ENCODE measurements around the gene FAM107B. TPM values are rescaled to one million over a fixed set of nuclear protein-coding genes. Genes with fewer than 3 reads are reported as not detected.

FAM107B gene
- total RNA-seq, 4 donors from 2014 or later = 19.5 to 35.2 (median 25.6) TPM

DNA sequence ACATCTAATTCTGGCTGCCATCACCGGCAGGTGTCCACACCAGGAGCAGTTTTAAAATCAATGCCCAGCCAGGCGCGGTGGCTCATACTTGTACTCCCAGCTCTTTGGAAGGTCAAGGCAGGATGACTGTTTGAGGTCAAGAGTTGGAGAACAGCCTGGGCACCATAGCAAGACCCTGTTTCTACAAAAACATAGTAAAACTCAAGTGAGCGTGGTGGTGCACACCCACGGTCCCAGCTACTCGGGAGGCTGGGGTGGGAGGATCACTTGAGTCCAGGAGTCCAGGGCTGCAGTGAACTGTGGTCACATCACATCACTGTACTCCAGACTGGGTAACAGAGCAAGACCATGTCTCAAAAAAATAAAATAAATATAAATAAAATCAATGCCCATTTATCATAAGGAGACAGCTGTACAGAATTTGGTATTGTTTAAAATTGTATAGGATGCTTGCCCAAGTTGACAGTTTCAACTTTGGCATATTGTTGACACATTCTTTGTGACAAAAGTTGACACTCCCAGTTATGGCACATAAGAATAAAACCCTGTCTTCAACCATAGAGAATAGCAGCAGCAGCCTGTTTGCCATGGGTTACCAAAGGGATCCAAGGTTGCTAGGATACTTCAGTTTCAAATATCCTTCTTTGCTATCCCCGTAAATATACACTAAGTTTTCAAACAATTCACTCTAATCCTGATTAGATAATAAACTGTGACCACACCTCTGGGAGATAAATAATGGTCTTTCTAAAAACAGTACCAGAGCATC lies 193.0 kb downstream of the FAM107B start:
- 90% methylated on average over 7 of the region's 7 CpGs for WGBS
- Histone ChIP-seq H3K27ac (no peak overlapping the region), H3K9me3 (no peaks in the 10 kb centered on the region), H3K4me3 (no peak overlapping the region), H3K27me3 (no peaks in the 10 kb centered on the region), H3K36me3 (no peaks in the 10 kb centered on the region), H3K4me1 (peaks cover 5% of the 10 kb centered on the region)
- TF ChIP-seq EP300 (IDR thresholded peaks at IDR 0.05) = no peak
- TF ChIP-seq POLR2AphosphoS5 (IDR thresholded peaks at IDR 0.05) = no peak
- TF ChIP-seq POLR2A (IDR thresholded peaks at IDR 0.05) = no peak
- TF ChIP-seq, protein P1, sequence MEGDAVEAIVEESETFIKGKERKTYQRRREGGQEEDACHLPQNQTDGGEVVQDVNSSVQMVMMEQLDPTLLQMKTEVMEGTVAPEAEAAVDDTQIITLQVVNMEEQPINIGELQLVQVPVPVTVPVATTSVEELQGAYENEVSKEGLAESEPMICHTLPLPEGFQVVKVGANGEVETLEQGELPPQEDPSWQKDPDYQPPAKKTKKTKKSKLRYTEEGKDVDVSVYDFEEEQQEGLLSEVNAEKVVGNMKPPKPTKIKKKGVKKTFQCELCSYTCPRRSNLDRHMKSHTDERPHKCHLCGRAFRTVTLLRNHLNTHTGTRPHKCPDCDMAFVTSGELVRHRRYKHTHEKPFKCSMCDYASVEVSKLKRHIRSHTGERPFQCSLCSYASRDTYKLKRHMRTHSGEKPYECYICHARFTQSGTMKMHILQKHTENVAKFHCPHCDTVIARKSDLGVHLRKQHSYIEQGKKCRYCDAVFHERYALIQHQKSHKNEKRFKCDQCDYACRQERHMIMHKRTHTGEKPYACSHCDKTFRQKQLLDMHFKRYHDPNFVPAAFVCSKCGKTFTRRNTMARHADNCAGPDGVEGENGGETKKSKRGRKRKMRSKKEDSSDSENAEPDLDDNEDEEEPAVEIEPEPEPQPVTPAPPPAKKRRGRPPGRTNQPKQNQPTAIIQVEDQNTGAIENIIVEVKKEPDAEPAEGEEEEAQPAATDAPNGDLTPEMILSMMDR (IDR thresholded peaks at IDR 0.05) = no peak
- DNase-seq (ENCODE audit: low spot score in 2 of 2) = no peak

DNA sequence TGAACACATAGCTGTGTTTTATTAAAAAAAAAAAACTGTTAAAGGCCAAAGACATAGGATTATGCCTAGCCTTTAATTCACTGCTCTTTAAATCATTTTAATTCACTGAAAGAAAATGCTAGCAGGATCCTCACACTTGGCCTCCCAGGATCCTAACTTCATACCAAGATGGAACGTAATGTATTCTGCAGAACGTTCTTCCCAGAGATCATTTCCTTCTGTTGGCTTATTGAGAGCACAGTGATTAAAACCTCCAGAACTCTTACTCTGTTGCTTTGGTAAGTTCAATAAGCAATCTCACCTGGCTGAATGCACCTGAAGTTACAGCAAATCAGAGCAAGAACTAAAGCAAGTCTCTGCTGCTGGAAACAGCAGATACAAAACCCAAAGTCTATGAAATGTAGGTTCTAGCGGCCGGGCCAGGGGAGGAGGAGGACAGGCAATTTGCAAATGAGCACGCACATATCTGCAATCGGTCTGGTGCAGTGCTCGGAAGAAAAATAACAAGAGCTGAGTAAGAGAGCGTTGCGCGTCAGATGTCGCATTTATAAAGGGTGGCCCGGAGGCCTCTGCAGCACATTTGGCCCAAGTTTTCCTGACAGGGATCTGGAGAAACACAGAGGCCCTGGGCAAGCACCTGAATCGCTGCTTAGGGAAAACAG lies 193.9 kb downstream of the FAM107B start:
- Histone ChIP-seq H3K9me3 (no peaks in the 10 kb centered on the region), H3K4me1 (peaks cover 5% of the 10 kb centered on the region), H3K36me3 (no peaks in the 10 kb centered on the region), H3K27ac (no peak overlapping the region), H3K27me3 (no peaks in the 10 kb centered on the region), H3K4me3 (no peak overlapping the region)
- DNase-seq (ENCODE audit: low spot score in 2 of 2) = no peak
- TF ChIP-seq POLR2A (IDR thresholded peaks at IDR 0.05) (no peak), EP300 (IDR thresholded peaks at IDR 0.05) (no peak), POLR2AphosphoS5 (IDR thresholded peaks at IDR 0.05) (no peak)
- TF ChIP-seq, protein P1 (IDR thresholded peaks at IDR 0.05) = no peak
- 86% methylated on average over 13 of the region's 13 CpGs for WGBS

DNA sequence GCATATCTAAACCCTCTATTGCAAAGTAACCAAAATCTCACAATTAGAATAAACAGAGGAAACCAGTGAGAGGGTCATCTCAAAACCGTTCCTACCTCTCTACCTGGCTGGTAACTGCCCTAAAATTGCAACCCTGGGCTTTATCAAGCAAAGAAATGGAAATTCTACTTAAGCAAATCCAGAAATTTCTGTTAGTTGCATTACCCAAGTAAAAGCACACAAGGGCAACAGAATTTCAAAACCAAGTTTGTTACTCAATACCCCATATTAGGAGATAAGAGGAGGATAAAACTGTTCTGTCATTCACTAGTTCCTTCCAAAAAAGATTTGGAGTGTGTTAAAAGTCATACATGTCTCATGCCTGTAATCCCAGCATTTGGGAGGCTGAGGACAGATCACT lies 195.3 kb downstream of the FAM107B start:
- 96% methylated on average over 1 of the region's 1 CpG for WGBS
- no peaks in the 10 kb centered on the region for H3K36me3 ChIP-seq
- H3K4me1 ChIP-seq = peaks cover 5% of the 10 kb centered on the region
- no peak for DNase-seq (ENCODE audit: low spot score in 2 of 2)
- no peak overlapping the region for H3K4me3 ChIP-seq
- no peaks in the 10 kb centered on the region for H3K9me3 ChIP-seq
- H3K27me3 ChIP-seq = no peaks in the 10 kb centered on the region
- no peak overlapping the region for H3K27ac ChIP-seq
- TF ChIP-seq POLR2A (IDR thresholded peaks at IDR 0.05) = no peak
- no peak for TF ChIP-seq EP300 (IDR thresholded peaks at IDR 0.05)
- TF ChIP-seq, protein P1 (IDR thresholded peaks at IDR 0.05) = no peak
- no peak for TF ChIP-seq POLR2AphosphoS5 (IDR thresholded peaks at IDR 0.05)

DNA sequence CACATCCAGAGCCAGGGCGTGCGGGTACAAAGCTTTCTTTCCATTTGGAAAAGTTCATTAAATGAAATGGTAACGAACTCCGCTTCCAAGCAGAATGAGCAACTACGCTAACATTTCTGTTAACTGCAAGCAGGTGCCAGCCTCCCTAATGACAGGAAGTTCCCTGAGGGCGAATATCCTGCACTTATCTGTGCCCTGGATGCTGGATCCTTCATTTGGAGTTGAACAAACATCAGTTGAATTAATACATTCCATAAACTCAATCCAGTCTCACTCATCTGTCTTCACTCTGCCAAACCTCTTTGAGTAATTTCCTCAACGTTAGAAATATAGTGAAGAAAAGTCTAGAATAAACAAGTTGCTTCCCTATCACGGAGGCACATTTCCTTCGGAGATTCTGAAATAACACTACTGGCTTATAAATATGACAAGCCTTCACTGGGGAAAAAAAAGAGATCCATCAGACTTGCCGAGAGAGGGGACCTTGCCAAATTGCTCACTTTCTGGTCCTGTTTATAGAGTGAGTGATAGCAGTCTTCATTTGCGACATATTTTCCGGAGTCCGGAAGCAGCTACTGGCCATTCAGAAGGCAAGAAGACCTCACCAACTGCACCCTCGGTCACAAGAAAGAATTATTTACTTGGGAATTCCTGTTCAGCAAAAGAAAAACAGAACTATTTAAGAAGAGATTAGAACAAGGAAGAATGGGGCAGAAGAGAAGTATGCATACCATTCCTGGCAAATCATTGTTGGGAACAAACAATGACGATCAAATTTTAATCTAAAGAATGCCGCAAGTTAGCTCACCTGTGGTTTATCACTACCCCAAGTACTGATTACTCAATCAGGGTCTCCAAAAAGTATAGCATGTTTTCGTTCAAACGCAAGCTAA lies 196.4 kb downstream of the FAM107B start:
- H3K4me1 ChIP-seq = peaks cover 10% of the 10 kb centered on the region
- TF ChIP-seq POLR2AphosphoS5 (IDR thresholded peaks at IDR 0.05) (no peak), POLR2A (IDR thresholded peaks at IDR 0.05) (no peak), EP300 (IDR thresholded peaks at IDR 0.05) (no peak)
- TF ChIP-seq, protein P1 (IDR thresholded peaks at IDR 0.05) = no peak
- no peak for DNase-seq (ENCODE audit: low spot score in 2 of 2)
- H3K27ac ChIP-seq = no peak overlapping the region
- H3K36me3 ChIP-seq = no peaks in the 10 kb centered on the region
- WGBS = 68% methylated on average over 18 of the region's 18 CpGs
- no peaks in the 10 kb centered on the region for H3K27me3 ChIP-seq
- no peak overlapping the region for H3K4me3 ChIP-seq
- H3K9me3 ChIP-seq = no peaks in the 10 kb centered on the region

Measured in suprapubic skin (tissue), 4 donors.